OCI-LY7 (cell line): Measurements from ENCODE around the gene NAA25. TPM values are rescaled to one million over a fixed set of nuclear protein-coding genes. Genes with fewer than 3 reads are reported as not detected.

Experiments used
- BruUV-seq: library from RNA; stranded (reverse); fragments of 400-500 nt; replicated peaks from 2 replicates; lab custom pipeline; 2021; lab: Mats Ljungman, UMichigan
- CTCF ChIA-PET: fragments of 300-600 bp; sonication (Branson Sonifier 250); formaldehyde crosslinking; loops from one replicate; lab custom pipeline; 2022; ENCODE audit warnings: antibody characterized with exemption; ENCODE audit not compliant: unreplicated experiment; lab: Charles Lee
- POLR2A ChIA-PET: fragments of 300-600 bp; sonication (Branson Sonifier 250); formaldehyde crosslinking; loops from one replicate; lab custom pipeline; 2022; ENCODE audit warnings: antibody characterized with exemption; lab: Charles Lee
- DNase-seq: peaks from one replicate; pipeline ENCODE4 v3.0.0-alpha.2; 2015; ENCODE audit warnings: low spot score
- H2AFZ ChIP-seq: fragments of 200-600 bp; sonication (generic), shearing (Covaris generic); 2 replicates; pipeline ENCODE4 v1.6.1; 2014; ENCODE audit warnings: mild to moderate bottlenecking, antibody characterized with exemption, low read length, moderate library complexity
- H3K27ac ChIP-seq: fragments of 200-600 bp; sonication (generic); 2 replicates; pipeline ENCODE4 v1.5.1; 2014; ENCODE audit warnings: mixed run types, low read depth, mild to moderate bottlenecking, moderate library complexity, low read length, inconsistent platforms; ENCODE audit not compliant: poor library complexity, severe bottlenecking
- H3K36me3 ChIP-seq: fragments of 200-600 bp; sonication (generic); 2 replicates; pipeline ENCODE4 v1.6.1; 2014; ENCODE audit warnings: mild to moderate bottlenecking, antibody characterized with exemption, low read length, moderate library complexity, mixed read lengths; ENCODE audit not compliant: insufficient read depth
- H3K4me1 ChIP-seq: fragments of 200-600 bp; sonication (generic); 2 replicates; pipeline ENCODE4 v1.5.1; 2014; ENCODE audit warnings: mild to moderate bottlenecking, low read length; ENCODE audit not compliant: insufficient read depth, poor library complexity, severe bottlenecking
- H3K4me2 ChIP-seq: fragments of 200-600 bp; sonication (generic); 2 replicates; pipeline ENCODE4 v1.6.1; 2014; ENCODE audit warnings: mild to moderate bottlenecking, low read length
- H3K4me3 ChIP-seq: fragments of 200-600 bp; sonication (generic); 2 replicates; pipeline ENCODE4 v1.5.1; 2014; ENCODE audit warnings: mild to moderate bottlenecking, low read depth, low read length; ENCODE audit not compliant: poor library complexity, severe bottlenecking
- H3K79me2 ChIP-seq: fragments of 200-600 bp; sonication (generic); 2 replicates; pipeline ENCODE4 v1.6.1; 2016; ENCODE audit warnings: low read depth, mild to moderate bottlenecking, low read length, moderate library complexity, mixed read lengths; ENCODE audit not compliant: insufficient read depth
- H3K9me2 ChIP-seq: fragments of 200-600 bp; sonication (generic); 2 replicates; pipeline ENCODE4 v1.6.1; 2016; ENCODE audit warnings: mild to moderate bottlenecking, low read length, mixed read lengths; ENCODE audit not compliant: insufficient read depth
- H3K9me3 ChIP-seq: fragments of 200-600 bp; sonication (generic); 2 replicates; pipeline ENCODE4 v1.6.1; 2014; ENCODE audit warnings: mild to moderate bottlenecking, mixed run types, low read length, mixed read lengths
- H4K20me1 ChIP-seq: fragments of 200-600 bp; sonication (generic); 2 replicates; pipeline ENCODE4 v1.6.1; 2014; ENCODE audit warnings: mild to moderate bottlenecking, antibody characterized with exemption, low read length, moderate library complexity, mixed read lengths; ENCODE audit not compliant: insufficient read depth
- CTCF ChIP-seq: fragments of 200-600 bp; sonication (generic); conservative IDR thresholded peaks from 2 replicates; pipeline ENCODE4 v1.5.1; 2014; ENCODE audit warnings: mild to moderate bottlenecking, antibody characterized with exemption, low read length, moderate library complexity, mixed read lengths
- EZH2phosphoT487 ChIP-seq: fragments of 200-600 bp; sonication (generic); IDR thresholded peaks from 2 replicates; pipeline ENCODE4 v1.6.1; 2018; ENCODE audit warnings: low read depth, borderline replicate concordance, mild to moderate bottlenecking, mixed run types, antibody characterized with exemption, low read length, moderate library complexity, mixed read lengths
- intact Hi-C: fragments of 100-400 bp; cut with micrococcal nuclease; formaldehyde crosslinking; loops from one replicate; pipeline ENCODE4 v1.10.0; 2022; ENCODE audit not compliant: unreplicated experiment
- total RNA-seq, 2 experiments: library from RNA; depleted of rRNA in 1 of 2; stranded (reverse); fragments of >200 nt in 1 of 2; shearing (Covaris generic) in 1 of 2; gene quantifications; 2 replicates each; pipeline ENCODE4 v1.2.3, GENCODE V29; 2014 to 2022

The NAA25 gene
- total RNA-seq, 2 experiments from 2014 or later = 27.4 to 50.3 TPM

DNA sequence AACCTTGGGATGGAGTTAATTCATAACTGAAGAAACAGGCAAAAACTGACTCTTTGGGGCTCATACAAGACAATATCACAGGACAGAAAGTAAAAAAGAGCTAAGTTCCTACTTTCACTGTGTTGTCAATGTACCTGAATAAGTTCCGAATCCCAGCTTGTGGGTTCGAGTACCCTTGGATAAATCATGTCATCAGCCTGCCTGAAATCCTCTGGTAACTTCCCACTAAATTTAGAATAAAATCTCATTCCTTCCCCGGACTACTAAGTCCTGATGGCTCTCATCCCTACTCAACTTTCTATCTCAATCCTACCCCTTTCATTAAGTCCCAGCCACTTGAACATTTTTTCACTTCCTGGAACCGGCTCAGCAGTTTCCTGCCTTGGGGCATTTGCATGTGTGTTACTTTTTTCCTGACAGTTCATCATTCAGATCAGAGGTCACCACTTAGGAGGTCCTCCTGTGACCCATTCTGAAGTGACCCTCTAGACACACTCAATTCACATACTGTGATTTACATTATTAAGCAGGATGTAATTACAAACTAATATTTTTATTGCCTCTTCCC lies 82.7 kb downstream of the NAA25 start:
- TF ChIP-seq EZH2phosphoT487 (no peak), CTCF (no peak)
- H4K20me1 ChIP-seq = peaks cover 9% of the 10 kb centered on the region; the same call in 1 of the 2 replicates
- peaks cover 15% of the 10 kb centered on the region for H3K4me1 ChIP-seq
- H3K4me2 ChIP-seq = peak overlapping the region; percentile 40
- H3K9me3 ChIP-seq = no peaks in the 10 kb centered on the region
- H2AFZ ChIP-seq = no peak overlapping the region
- DNase-seq = peak; percentile 43
- H3K36me3 ChIP-seq = peaks cover 90% of the 10 kb centered on the region
- BruUV-seq = no TSS peak
- H3K79me2 ChIP-seq = no peaks in the 10 kb centered on the region
- no peak overlapping the region for H3K4me3 ChIP-seq
- ChIA-PET CTCF (no interaction called here), POLR2A (interaction anchor here (0.6 to 1.0 kb wide), 3 partner anchors 12 to 1658 kb away, joined by 3 to 8 read pairs (median 5); no protein-coding TSS in a partner anchor)
- H3K9me2 ChIP-seq = no peaks in the 10 kb centered on the region
- peak overlapping the region; percentile 24 for H3K27ac ChIP-seq
- intact Hi-C loops = no loop called here

DNA sequence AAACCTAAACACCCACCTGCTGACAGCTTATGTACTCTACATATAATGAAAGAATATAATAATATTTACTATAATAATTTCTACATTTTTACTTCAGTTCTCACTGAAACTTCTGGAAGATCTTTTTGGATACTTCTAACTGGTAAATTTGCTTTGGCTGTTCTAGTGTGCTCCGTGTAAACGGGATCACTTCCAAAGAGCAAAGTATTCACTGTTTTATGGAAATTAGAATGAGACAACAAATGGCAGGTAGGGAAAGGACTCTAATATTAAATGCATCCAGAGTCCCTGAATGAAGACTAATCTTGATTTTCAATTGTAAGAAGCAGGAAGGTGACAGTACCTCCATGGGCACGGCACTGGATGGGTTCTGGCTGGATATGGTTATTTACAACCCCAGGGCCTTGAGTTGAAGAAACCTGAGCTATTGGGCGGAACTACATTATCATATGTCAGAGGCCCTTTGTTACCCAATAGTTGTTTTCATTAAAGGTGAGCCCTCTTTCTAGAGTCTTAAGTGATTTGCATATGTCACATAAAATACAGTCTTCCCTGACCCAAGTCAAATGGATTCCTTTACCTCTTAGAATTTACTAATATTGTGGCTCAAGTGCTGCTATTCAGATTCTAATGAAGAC lies 84.7 kb downstream of the NAA25 start:
- H3K36me3 ChIP-seq = peaks cover 91% of the 10 kb centered on the region
- DNase-seq = no peak
- intact Hi-C loops = no loop called here
- no peak overlapping the region for H2AFZ ChIP-seq
- no peaks in the 10 kb centered on the region for H3K9me3 ChIP-seq
- BruUV-seq = no TSS peak
- no peak overlapping the region for H3K4me3 ChIP-seq
- CTCF ChIA-PET = no interaction called here
- POLR2A ChIA-PET = interaction anchor here (2.1 to 2.3 kb wide), 2 partner anchors 10 to 31 kb away, joined by 5 to 10 read pairs; partner anchors contain the start of genes ERP29 and TMEM116
- peaks cover 21% of the 10 kb centered on the region for H4K20me1 ChIP-seq
- no peak overlapping the region for H3K27ac ChIP-seq
- peaks cover 6% of the 10 kb centered on the region; the same call in 1 of the 2 replicates for H3K79me2 ChIP-seq
- no peak overlapping the region for H3K4me2 ChIP-seq
- no peaks in the 10 kb centered on the region for H3K9me2 ChIP-seq
- H3K4me1 ChIP-seq = peaks cover 15% of the 10 kb centered on the region
- TF ChIP-seq CTCF = no peak
- no peak for TF ChIP-seq EZH2phosphoT487
